ENCODE measurements around the gene ESAM. TPM values are rescaled to one million over a fixed set of nuclear protein-coding genes. Genes with fewer than 3 reads are reported as not detected.

ESAM gene
- total and polyA plus RNA-seq, 10 of the 15 experiments (the other 5 are each of a cell fraction or from before 2014, with no cell fraction given): 2.7 to 43.6 (median 19.5) TPM

- TF ChIP-seq ZNF592 (IDR thresholded peaks at IDR 0.05): no peak
- TF ChIP-seq ZBTB33 (IDR thresholded peaks at IDR 0.05): no peak
- TF ChIP-seq STAT3 (IDR thresholded peaks at IDR 0.05; ENCODE audit: low read depth, low read length): no peak
- TF ChIP-seq MAX (IDR thresholded peaks at IDR 0.05; ENCODE audit: low read depth, low read length): no peak
- no peak for TF ChIP-seq BCL3 (IDR thresholded peaks at IDR 0.05; ENCODE audit: borderline replicate concordance, insufficient read depth, low read depth, low read length, poor library complexity, severe bottlenecking)
- peak; percentile 91 for TF ChIP-seq MEF2B (IDR thresholded peaks at IDR 0.05; ENCODE audit: partially characterized antibody, poor library complexity, severe bottlenecking)
- no peak for TF ChIP-seq SRF (IDR thresholded peaks at IDR 0.05; ENCODE audit: low read depth in 2 of 2, low read length in 2 of 2)
- TF ChIP-seq ZNF687 (IDR thresholded peaks at IDR 0.05): no peak
- TF ChIP-seq PAX8 (IDR thresholded peaks at IDR 0.05): no peak
- TF ChIP-seq MTA3 (IDR thresholded peaks at IDR 0.05; ENCODE audit: borderline replicate concordance, low read length): no peak
- no peak for TF ChIP-seq NFIC (IDR thresholded peaks at IDR 0.05; ENCODE audit: low read depth, low read length)
- TF ChIP-seq MYB (IDR thresholded peaks at IDR 0.05; ENCODE audit: borderline replicate concordance, low read depth, low read length): no peak
- TF ChIP-seq JUND (IDR thresholded peaks at IDR 0.05; ENCODE audit: low read depth, low read length): no peak
These were observed 36.9 kb downstream of the ESAM start (continued) for GRCh38 chr11:124724979-124725718.

Measured in GM12878 (cell line).